GM19023 (cell line): Measurements from ENCODE around the gene PRKAR1A.

Source experiments
- ATAC-seq: cut with Tn5 transposase; IDR thresholded peaks from one replicate; pipeline ENCODE4 v1.9.1; 2021; ENCODE audit warnings: mild to moderate bottlenecking, moderate library complexity; ENCODE audit not compliant: unreplicated experiment

Gene PRKAR1A

GRCh38 chr17:68541816-68542215 is 29.6 kb downstream of the PRKAR1A start:
- ATAC-seq: no peak

GRCh38 chr17:68542698-68543463 is 30.7 kb downstream of the PRKAR1A start:
- ATAC-seq: no peak

- ATAC-seq: no peak
Measured at GRCh38 chr17:68544111-68544915, 32.1 kb downstream of the PRKAR1A start.

- no peak for ATAC-seq
Measured at GRCh38 chr17:68556551-68556950, 44.3 kb downstream of the PRKAR1A start.

GRCh38 chr17:68559316-68559715 is 47.1 kb downstream of the PRKAR1A start:
- ATAC-seq: no peak

- no peak for ATAC-seq
Measured at GRCh38 chr17:68560966-68561720, 48.9 kb downstream of the PRKAR1A start.

GRCh38 chr17:68562736-68563135 is 50.5 kb downstream of the PRKAR1A start:
- no peak for ATAC-seq

GRCh38 chr17:68564415-68565111 is 52.3 kb downstream of the PRKAR1A start:
- ATAC-seq: no peak

- ATAC-seq: no peak
Measured at GRCh38 chr17:68565661-68566441, 53.6 kb downstream of the PRKAR1A start.

- ATAC-seq: no peak
Measured at GRCh38 chr17:68566442-68566738, 54.2 kb downstream of the PRKAR1A start.

GRCh38 chr17:68567035-68567434 is 54.8 kb downstream of the PRKAR1A start:
- no peak for ATAC-seq

- no peak for ATAC-seq
Measured at GRCh38 chr17:68567581-68567980, 55.4 kb downstream of the PRKAR1A start.

GRCh38 chr17:68568581-68568980 is 56.4 kb downstream of the PRKAR1A start:
- ATAC-seq: no peak

GRCh38 chr17:68569346-68569745 is 57.1 kb downstream of the PRKAR1A start:
- no peak for ATAC-seq

GRCh38 chr17:68570526-68570925 is 58.3 kb downstream of the PRKAR1A start:
- ATAC-seq: no peak

GRCh38 chr17:68572138-68572842 is 60.1 kb downstream of the PRKAR1A start:
- no peak for ATAC-seq

GRCh38 chr17:68573338-68573737 is 61.1 kb downstream of the PRKAR1A start:
- ATAC-seq: no peak

- no peak for ATAC-seq
Measured at GRCh38 chr17:68576137-68576536, 63.9 kb downstream of the PRKAR1A start.

- no peak for ATAC-seq
Measured at GRCh38 chr17:68576811-68577496, 64.7 kb downstream of the PRKAR1A start.
